Thyroid gland (tissue), 4 donors: ENCODE data around the gene PNLDC1.

Source experiments
- CTCF ChIP-seq, 6 experiments: fragments of 200-600 bp in 3 of 6; fragments of 450-650 bp in 3 of 6; sonication (generic) in 3 of 6; IDR thresholded peaks; one replicate each; pipeline ENCODE4 v1.5.1; 2016 to 2019; ENCODE audit warnings: antibody characterized with exemption in 6 of 6, mild to moderate bottlenecking in 2 of 6, inconsistent platforms in 1 of 6, moderate library complexity in 1 of 6
- POLR2A ChIP-seq, 2 donors: fragments of 450-650 bp; IDR thresholded peaks; one replicate each; pipeline ENCODE4 v1.6.1; 2017; ENCODE audit warnings: antibody characterized with exemption in 2 of 2, mild to moderate bottlenecking in 2 of 2, moderate library complexity in 1 of 2

- no peak for TF ChIP-seq CTCF (IDR thresholded peaks at IDR 0.05)
- no peak for TF ChIP-seq POLR2A (IDR thresholded peaks at IDR 0.05)
These were observed 37.3 kb upstream of the PNLDC1 start for GRCh38 chr6:159762681-159763293.
